ENCODE measurements around the gene NXN. TPM values are rescaled to one million over a fixed set of nuclear protein-coding genes. Genes with fewer than 3 reads are reported as not detected.

Gene NXN
- 36.8 and 57.3 TPM in 2 replicates for total RNA-seq (2022)
- Bru-seq, nascent RNA, result percentile 55 among the genes with signal in this experiment
- BruChase-seq, experiment 1, labeled RNA remaining after a 6-hour chase, result percentile 60 among the genes with signal in this experiment
- BruChase-seq, experiment 2, labeled RNA remaining after a 2-hour chase, result percentile 65 among the genes with signal in this experiment
- long read RNA-seq, transcript NXN-201 (8 exons, 3,036 nt), result major isoform, 34 of 50 reads
- long read RNA-seq, partial matches to known transcripts, result 5 of 50 reads
- long read RNA-seq, other reads (novel, unspliced or antisense), result 11 of 50 reads

DNA sequence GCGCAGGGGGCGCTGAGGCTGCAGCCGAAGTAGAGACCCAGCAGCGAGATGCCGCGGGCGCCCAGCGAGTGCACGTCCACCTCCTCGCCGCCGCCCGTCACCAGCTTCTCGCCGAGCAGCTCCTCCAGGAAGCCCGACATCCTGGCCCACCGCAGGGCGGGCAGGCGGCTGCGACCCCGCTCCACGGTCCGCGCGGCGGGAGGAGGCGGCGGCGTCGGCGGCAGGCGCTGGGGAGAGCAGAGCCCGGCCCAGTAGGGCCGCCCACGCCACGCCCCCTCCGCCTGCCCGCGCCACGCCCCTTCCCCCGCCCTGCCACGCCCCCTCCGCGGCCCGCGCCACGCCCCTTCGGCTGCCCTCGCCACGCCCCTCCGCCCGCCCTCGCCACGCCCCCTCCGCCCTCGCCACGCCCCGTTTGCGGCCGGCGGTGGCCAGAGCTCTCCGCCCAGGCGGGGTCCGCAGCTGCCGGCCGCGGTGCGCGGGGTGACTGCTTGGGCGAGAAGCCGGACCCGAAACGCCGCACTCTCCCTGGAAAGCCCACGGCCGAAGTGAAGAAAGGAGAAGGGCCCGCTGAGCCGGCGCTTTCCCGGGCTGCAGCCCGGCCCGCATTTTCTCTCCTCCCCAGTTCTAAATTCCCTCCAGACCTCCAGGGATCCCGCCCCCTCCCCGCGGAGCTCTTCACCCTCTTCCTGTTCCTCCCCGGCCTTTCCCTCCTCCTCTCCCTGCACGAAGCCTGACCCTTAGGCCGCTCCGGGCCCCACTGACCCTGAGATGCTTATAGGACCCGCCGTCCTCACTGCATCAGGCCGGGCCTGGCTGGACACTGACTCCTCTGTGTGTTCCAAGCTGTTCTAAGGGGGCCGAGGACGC is at the start of gene NXN:
Gene NXN (minus strand): TSS at position 238 of the 867 bp plus-strand sequence.
- ChIA-PET CTCF (interaction anchor here (0.6 to 4.6 kb wide), 25 partner anchors 10 to 568 kb away, joined by 3 to 53 read pairs (median 5); partner anchors contain the start of genes GLOD4, MRM3, TIMM22 and VPS53), POLR2A (interaction anchor here (0.6 to 11.8 kb wide), 14 partner anchors 17 to 287 kb away, joined by 3 to 171 read pairs (median 9); partner anchors contain the start of genes GLOD4, MRM3, TIMM22 and VPS53)
- intact Hi-C loops (cut with micrococcal nuclease), result loop anchor here (2.0 to 5.0 kb wide), 4 partner anchors 75 to 837 kb away; a partner anchor contains a TSS
- DNase-seq (ENCODE audit: unreplicated experiment), result peak; percentile 58
- no TSS peak for BruUV-seq (replicated peaks)
- TF ChIP-seq, protein P1, sequence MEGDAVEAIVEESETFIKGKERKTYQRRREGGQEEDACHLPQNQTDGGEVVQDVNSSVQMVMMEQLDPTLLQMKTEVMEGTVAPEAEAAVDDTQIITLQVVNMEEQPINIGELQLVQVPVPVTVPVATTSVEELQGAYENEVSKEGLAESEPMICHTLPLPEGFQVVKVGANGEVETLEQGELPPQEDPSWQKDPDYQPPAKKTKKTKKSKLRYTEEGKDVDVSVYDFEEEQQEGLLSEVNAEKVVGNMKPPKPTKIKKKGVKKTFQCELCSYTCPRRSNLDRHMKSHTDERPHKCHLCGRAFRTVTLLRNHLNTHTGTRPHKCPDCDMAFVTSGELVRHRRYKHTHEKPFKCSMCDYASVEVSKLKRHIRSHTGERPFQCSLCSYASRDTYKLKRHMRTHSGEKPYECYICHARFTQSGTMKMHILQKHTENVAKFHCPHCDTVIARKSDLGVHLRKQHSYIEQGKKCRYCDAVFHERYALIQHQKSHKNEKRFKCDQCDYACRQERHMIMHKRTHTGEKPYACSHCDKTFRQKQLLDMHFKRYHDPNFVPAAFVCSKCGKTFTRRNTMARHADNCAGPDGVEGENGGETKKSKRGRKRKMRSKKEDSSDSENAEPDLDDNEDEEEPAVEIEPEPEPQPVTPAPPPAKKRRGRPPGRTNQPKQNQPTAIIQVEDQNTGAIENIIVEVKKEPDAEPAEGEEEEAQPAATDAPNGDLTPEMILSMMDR (IDR thresholded peaks at IDR 0.05; ENCODE audit: unreplicated experiment), result peak; percentile 20
- H3K9me3 Mint-ChIP-seq (ENCODE audit: unreplicated experiment), result no peaks in the 10 kb centered on the region
- peaks cover 5% of the 10 kb centered on the region for H3K4me1 Mint-ChIP-seq (ENCODE audit: insufficient read depth, unreplicated experiment)
- no peaks in the 10 kb centered on the region for H3K36me3 Mint-ChIP-seq (ENCODE audit: insufficient read depth, unreplicated experiment)
- no peak within 1 kb of the TSS for H3K27ac Mint-ChIP-seq (ENCODE audit: low read depth, unreplicated experiment)
- peak within 1 kb of the TSS; percentile 76 for H3K4me3 Mint-ChIP-seq (ENCODE audit: unreplicated experiment)
- no peaks in the 10 kb centered on the region for H3K27me3 Mint-ChIP-seq (ENCODE audit: insufficient read depth, unreplicated experiment)

DNA sequence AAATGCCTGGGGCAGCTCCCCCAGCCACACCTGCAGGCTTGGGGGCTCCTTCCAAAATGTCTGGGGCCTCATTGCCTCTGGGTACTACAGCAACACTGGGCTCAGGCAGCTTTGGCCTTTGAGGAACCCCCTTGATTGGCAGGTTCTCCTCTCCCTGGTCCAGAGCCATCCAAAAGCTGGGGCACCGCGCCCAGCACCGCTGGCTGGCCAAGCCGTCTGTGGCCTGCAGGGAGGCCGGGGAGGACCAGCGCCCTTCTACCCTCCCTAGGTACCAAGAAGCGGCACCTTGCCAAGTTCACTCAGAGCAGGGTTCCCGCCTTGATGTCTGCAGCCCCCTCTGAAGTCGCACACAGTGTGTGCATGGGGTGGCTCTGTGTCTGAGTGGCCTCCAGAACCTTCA is 47.5 kb upstream of the NXN start:
- CTCF ChIA-PET, result no interaction called here

DNA sequence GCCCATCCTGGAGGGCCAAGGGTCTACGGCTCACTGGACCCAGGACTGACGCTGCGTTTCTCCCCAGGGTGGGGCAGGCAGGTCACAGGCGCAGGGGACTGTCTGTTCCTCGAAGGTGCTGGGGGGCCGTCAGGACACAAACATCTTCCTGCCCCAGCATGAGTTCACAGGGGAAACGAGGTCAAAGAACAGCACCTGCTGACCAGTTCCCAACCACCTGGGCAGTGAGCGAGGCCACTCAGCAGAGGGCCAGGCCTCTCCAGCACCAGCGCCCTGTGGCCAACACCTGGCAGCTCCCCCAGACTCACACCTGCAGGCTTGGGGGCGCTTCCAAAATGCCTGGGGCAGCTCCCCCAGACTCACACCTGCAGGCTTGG is 47.0 kb upstream of the NXN start:
- intact Hi-C loops (cut with micrococcal nuclease), result no loop called here
- Mint-ChIP-seq H3K9me3 (ENCODE audit: unreplicated experiment) (no peaks in the 10 kb centered on the region), H3K4me1 (ENCODE audit: insufficient read depth, unreplicated experiment) (no peaks in the 10 kb centered on the region), H3K27ac (ENCODE audit: low read depth, unreplicated experiment) (no peak overlapping the region), H3K36me3 (ENCODE audit: insufficient read depth, unreplicated experiment) (peaks cover 5% of the 10 kb centered on the region), H3K27me3 (ENCODE audit: insufficient read depth, unreplicated experiment) (no peaks in the 10 kb centered on the region), H3K4me3 (ENCODE audit: unreplicated experiment) (no peak overlapping the region)
- TF ChIP-seq, protein P1 (IDR thresholded peaks at IDR 0.05; ENCODE audit: unreplicated experiment), result no peak
- POLR2A ChIA-PET, result no interaction called here
- DNase-seq (ENCODE audit: unreplicated experiment), result no peak
- no TSS peak for BruUV-seq (replicated peaks)
- CTCF ChIA-PET, result interaction anchor here (0.6 kb wide), 1 partner anchor 28 kb away, joined by 3 read pairs; no protein-coding TSS in a partner anchor

More for the DNA sequence above, 47.5 kb upstream of the NXN start:
- Mint-ChIP-seq H3K27ac (ENCODE audit: low read depth, unreplicated experiment) (no peak overlapping the region), H3K4me1 (ENCODE audit: insufficient read depth, unreplicated experiment) (no peaks in the 10 kb centered on the region), H3K4me3 (ENCODE audit: unreplicated experiment) (no peak overlapping the region), H3K36me3 (ENCODE audit: insufficient read depth, unreplicated experiment) (peaks cover 5% of the 10 kb centered on the region), H3K27me3 (ENCODE audit: insufficient read depth, unreplicated experiment) (no peaks in the 10 kb centered on the region), H3K9me3 (ENCODE audit: unreplicated experiment) (no peaks in the 10 kb centered on the region)
- intact Hi-C loops (cut with micrococcal nuclease), result no loop called here
- POLR2A ChIA-PET, result no interaction called here
- BruUV-seq (replicated peaks), result no TSS peak
- TF ChIP-seq, protein P1 (IDR thresholded peaks at IDR 0.05; ENCODE audit: unreplicated experiment), result no peak
- no peak for DNase-seq (ENCODE audit: unreplicated experiment)
